ENCODE data around the gene WT1.
"Not testable (repeated sequence)": the region's sequence is repeated elsewhere in the genome, so short reads cannot be mapped to it uniquely, and the experiment has no call there.

Gene WT1

GRCh38 chr11:32386770-32387377 lies 48.5 kb downstream of the WT1 start:
- peak; percentile 33 for DNase-seq (ENCODE audit: low spot score)

GRCh38 chr11:32385998-32386397 lies 49.3 kb downstream of the WT1 start:
- peak; percentile 64 for DNase-seq (ENCODE audit: low spot score)

- DNase-seq (ENCODE audit: low spot score) = peak; percentile 56
These were observed 52.8 kb downstream of the WT1 start for GRCh38 chr11:32382339-32383049.

GRCh38 chr11:32381179-32381578 lies 54.2 kb downstream of the WT1 start:
- DNase-seq (ENCODE audit: low spot score) = no peak

GRCh38 chr11:32379719-32380118 lies 55.6 kb downstream of the WT1 start:
- peak; percentile 41 for DNase-seq (ENCODE audit: low spot score)

- DNase-seq (ENCODE audit: low spot score) = no peak
These were observed 59.5 kb downstream of the WT1 start for GRCh38 chr11:32375826-32376225.

- DNase-seq (ENCODE audit: low spot score) = no peak
These were observed 61.1 kb downstream of the WT1 start for GRCh38 chr11:32374261-32374711.

- DNase-seq (ENCODE audit: low spot score) = not testable (repeated sequence)
These were observed 65.4 kb downstream of the WT1 start for GRCh38 chr11:32369987-32370386.

- peak; percentile 52 for DNase-seq (ENCODE audit: low spot score)
These were observed 68.7 kb downstream of the WT1 start for GRCh38 chr11:32366666-32367065.

- no peak for DNase-seq (ENCODE audit: low spot score)
These were observed 70.1 kb downstream of the WT1 start for GRCh38 chr11:32365192-32365591.

- DNase-seq (ENCODE audit: low spot score) = no peak
These were observed 76.6 kb downstream of the WT1 start for GRCh38 chr11:32358729-32359128.

GRCh38 chr11:32353884-32354283 lies 81.5 kb downstream of the WT1 start:
- no peak for DNase-seq (ENCODE audit: low spot score)

GRCh38 chr11:32348502-32348901 lies 86.8 kb downstream of the WT1 start:
- DNase-seq (ENCODE audit: low spot score) = no peak

- no peak for DNase-seq (ENCODE audit: low spot score)
These were observed 90.4 kb downstream of the WT1 start for GRCh38 chr11:32344946-32345345.

GRCh38 chr11:32343325-32344008 lies 91.9 kb downstream of the WT1 start:
- no peak for DNase-seq (ENCODE audit: low spot score)

- no peak for DNase-seq (ENCODE audit: low spot score)
These were observed 93.4 kb downstream of the WT1 start for GRCh38 chr11:32341620-32342613.

GRCh38 chr11:32340181-32340580 lies 95.2 kb downstream of the WT1 start:
- no peak for DNase-seq (ENCODE audit: low spot score)
